Stomach smooth muscle (tissue), 2 donors: ENCODE results near the gene FOXJ3.

Experiments
- H3K27ac ChIP-seq: one replicate; pipeline ENCODE4 v1.7.0; 2013; ENCODE audit warnings: mild to moderate bottlenecking, low read length, inconsistent platforms
- H3K27me3 ChIP-seq, 2 donors: one replicate each; pipeline ENCODE4 v1.7.0; 2013; ENCODE audit warnings: low read length in 2 of 2; ENCODE audit not compliant: insufficient read depth in 2 of 2, control insufficient read depth in 1 of 2
- H3K36me3 ChIP-seq, 2 donors: one replicate each; pipeline ENCODE4 v1.7.0; 2013; ENCODE audit warnings: low read length in 2 of 2; ENCODE audit not compliant: control insufficient read depth in 2 of 2, insufficient read depth in 2 of 2
- H3K4me1 ChIP-seq: one replicate; pipeline ENCODE4 v1.7.0; 2013; ENCODE audit warnings: low read length; ENCODE audit not compliant: control insufficient read depth, insufficient read depth
- H3K4me3 ChIP-seq, 2 donors: one replicate each; pipeline ENCODE4 v1.7.0; 2013; ENCODE audit warnings: low read length in 2 of 2
- H3K9ac ChIP-seq, 2 donors: one replicate each; pipeline ENCODE4 v1.7.0; 2013; ENCODE audit warnings: low read length in 2 of 2, mild to moderate bottlenecking in 1 of 2
- H3K9me3 ChIP-seq, 2 donors: one replicate each; pipeline ENCODE4 v1.7.0; 2013; ENCODE audit warnings: low read length in 2 of 2; ENCODE audit not compliant: control insufficient read depth in 2 of 2
- donor health status: healthy.
- donor health status: Pancreatic carcinoma.

FOXJ3 gene

DNA sequence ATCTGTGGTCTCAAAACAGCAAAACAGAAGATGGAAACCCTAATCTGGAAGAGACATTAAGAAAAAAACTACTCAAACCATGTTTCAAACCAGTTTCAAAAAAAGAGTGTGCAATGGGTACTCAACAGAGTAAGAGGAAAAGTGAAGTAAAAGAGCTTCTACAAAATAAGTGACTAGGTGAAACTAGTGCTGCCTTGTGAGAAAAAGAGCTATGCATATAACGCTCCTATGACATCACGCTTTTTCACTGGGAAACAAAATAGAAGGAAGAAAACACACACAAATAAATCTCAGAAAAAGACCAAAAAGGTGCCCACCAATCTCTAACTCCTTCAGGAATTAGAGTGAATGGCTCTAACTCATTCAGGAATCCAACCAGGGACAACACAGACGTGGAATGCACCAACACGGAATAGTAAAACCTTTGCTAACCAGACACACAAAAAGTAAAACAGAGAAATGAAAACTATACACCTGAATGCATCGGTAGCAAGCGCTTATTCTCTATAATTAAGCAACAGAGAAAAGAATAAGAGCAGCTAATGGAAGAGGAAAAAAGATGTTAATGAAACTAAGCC lies 1.3 kb downstream of the FOXJ3 start:
- H3K4me1 ChIP-seq, result peaks cover 8% of the 10 kb centered on the region
- H3K4me3 ChIP-seq, result peak overlapping the region; percentile 89 to 90
- no peaks in the 10 kb centered on the region for H3K36me3 ChIP-seq
- H3K27me3 ChIP-seq, result no peaks in the 10 kb centered on the region
- peak overlapping the region; percentile 14 to 89 for H3K9ac ChIP-seq
- H3K9me3 ChIP-seq, result no peaks in the 10 kb centered on the region
- H3K27ac ChIP-seq, result no peak overlapping the region

DNA sequence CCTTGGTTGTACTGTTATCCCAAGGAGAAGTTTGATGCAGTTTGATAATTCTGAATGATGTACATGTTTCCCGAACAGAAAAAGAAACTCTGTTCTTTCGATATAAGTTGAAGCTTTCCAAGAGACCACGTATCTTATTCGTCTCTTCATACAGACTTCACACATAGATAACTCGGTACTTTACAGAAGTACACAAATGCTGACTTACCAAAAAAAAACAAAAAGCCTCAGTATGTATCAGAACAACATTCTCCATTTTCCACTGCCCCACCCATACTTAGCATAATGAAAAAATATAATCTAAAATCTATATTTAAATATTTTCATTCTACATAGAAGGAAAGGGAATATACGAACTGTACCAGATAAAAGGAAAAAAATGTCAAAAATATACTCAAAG lies 2.2 kb downstream of the FOXJ3 start:
- Histone ChIP-seq H3K36me3 (no peaks in the 10 kb centered on the region), H3K4me3 (no peak overlapping the region), H3K4me1 (peaks cover 8% of the 10 kb centered on the region), H3K9me3 (no peaks in the 10 kb centered on the region), H3K27me3 (no peaks in the 10 kb centered on the region), H3K27ac (no peak overlapping the region), H3K9ac (peak overlapping the region in 1 of 2 donors; percentile 40)

DNA sequence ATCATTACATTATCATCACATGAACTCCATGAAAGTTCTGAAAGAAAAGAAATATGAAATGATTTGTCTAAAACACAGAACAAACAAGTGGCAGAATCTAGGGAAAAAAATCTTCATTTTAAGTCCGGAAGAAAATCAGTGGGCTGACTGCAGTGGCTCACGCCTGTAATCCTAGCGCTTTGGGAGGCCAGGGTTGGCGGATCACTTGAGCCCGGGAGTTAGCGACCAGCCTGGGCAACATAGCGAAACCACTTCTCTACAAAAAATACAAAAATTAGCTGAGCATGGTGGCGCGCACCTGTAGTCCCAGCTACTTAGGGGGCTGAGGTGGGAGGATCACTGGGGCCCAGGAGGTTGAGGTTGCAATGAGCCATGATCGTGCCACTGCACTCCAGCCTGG lies 4.8 kb downstream of the FOXJ3 start:
- Histone ChIP-seq H3K9me3 (no peaks in the 10 kb centered on the region), H3K4me1 (peaks cover 8% of the 10 kb centered on the region), H3K27me3 (no peaks in the 10 kb centered on the region), H3K9ac (no peak overlapping the region), H3K36me3 (no peaks in the 10 kb centered on the region), H3K27ac (no peak overlapping the region), H3K4me3 (no peak overlapping the region)

DNA sequence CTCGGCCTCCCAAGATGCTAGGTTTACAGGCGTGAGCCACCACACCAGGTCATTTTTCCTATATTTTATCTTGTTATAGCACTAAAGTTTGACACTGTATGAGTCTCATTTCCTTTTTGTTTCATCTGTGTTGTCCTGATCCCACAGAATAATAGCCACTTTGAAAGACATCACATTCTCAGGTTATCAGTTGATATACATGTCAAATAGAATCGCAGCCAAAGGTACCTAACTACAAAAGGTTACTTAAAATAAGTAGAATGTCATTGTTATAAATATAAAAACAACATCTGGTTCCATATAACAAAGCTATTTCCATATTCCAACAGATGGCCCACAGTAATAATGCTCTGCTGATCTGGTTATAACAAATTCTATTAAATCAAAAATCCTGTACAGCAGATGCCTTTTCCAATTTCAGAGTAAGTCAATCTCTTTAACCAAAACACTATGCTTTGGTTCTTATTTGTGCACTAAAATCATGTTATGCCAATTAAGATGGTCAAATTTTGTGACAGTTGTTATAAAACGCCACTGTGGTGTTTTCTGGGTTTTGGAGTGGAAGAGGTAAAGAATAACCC lies 6.0 kb downstream of the FOXJ3 start:
- Histone ChIP-seq H3K36me3 (no peaks in the 10 kb centered on the region), H3K4me3 (no peak overlapping the region), H3K9me3 (no peaks in the 10 kb centered on the region), H3K9ac (no peak overlapping the region), H3K4me1 (peaks cover 8% of the 10 kb centered on the region), H3K27ac (no peak overlapping the region), H3K27me3 (no peaks in the 10 kb centered on the region)

DNA sequence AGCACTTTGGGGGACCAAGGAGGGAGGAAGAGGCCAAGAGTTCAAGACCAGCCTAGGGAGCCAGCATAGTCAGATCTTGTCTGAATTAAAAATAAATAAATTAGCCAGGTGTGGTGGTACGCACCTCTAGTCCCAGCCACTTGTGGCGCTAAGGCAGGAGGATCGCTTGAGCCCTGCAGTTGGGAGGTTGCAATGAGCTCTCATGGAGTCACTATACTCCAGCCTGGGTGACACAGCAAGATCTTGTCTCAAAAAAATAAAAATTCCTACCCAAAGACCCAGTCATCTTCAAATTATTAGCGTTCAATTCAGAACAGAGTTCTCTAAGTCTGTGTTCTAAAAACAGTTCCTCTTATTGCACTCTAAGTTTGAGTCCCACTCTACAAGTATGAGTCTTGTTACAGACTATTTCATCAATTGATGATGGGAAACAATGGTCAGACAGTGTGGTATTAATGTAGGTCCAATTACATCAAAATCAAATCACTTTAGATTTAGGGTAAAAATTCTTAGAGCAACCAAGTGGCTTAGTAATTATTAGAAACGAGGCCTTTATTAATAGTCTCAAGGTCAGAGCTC lies 6.9 kb downstream of the FOXJ3 start:
- Histone ChIP-seq H3K27ac (no peak overlapping the region), H3K9me3 (no peaks in the 10 kb centered on the region), H3K9ac (no peak overlapping the region), H3K27me3 (no peaks in the 10 kb centered on the region), H3K4me1 (no peaks in the 10 kb centered on the region), H3K36me3 (no peaks in the 10 kb centered on the region), H3K4me3 (no peak overlapping the region)

DNA sequence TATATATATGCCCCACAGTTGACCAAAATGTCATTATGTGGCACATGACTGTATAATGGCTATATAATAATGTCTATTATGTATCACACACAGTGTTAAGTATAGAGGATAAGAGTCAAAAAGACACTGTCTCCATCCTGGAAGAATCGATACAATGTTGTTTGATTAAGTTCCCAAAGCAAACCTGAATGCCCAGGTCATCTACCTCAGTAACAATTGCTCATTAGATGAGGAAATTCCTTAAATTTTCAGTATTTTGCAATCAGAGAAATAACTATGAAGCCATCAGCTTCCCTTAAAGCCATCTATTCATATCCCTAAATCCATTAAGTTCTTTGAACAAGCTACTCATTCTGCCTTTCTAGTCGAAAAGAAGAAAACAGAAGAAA lies 10.0 kb downstream of the FOXJ3 start:
- Histone ChIP-seq H3K4me1 (no peaks in the 10 kb centered on the region), H3K27ac (no peak overlapping the region)

DNA sequence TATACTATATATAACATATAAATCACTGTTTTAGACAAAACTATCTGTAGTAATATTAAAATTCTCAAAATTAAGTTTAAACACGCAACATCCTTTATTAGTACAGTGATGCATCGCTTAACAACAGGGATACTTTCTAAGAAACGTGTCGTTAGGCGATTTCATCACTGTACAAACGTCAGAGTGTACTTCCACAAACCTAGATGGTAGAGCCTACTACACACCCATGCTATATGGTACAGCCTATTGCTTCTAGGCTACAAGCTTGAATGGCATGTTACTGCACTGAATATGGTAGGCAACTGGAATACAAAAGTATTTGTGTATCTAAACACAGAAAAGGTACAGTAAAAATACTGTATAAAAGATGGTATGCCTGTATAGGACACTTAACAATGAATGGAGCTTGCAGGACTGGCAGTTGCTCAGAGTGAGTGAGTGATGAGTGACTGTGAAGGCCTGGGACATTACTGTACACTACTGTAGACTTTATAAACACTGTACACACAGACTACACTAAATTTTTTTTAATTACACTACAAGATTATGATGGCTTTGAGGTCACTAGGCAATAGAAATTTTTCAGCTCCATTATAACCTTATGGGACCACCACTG lies 10.5 kb downstream of the FOXJ3 start:
- H3K9me3 ChIP-seq, result no peaks in the 10 kb centered on the region
- no peak overlapping the region for H3K27ac ChIP-seq
- no peaks in the 10 kb centered on the region for H3K4me1 ChIP-seq
- no peak overlapping the region for H3K4me3 ChIP-seq
- H3K9ac ChIP-seq, result no peak overlapping the region
- no peaks in the 10 kb centered on the region for H3K27me3 ChIP-seq
- H3K36me3 ChIP-seq, result no peaks in the 10 kb centered on the region

More for the DNA sequence above, 10.0 kb downstream of the FOXJ3 start:
- no peaks in the 10 kb centered on the region for H3K27me3 ChIP-seq
- no peak overlapping the region for H3K9ac ChIP-seq
- no peak overlapping the region for H3K4me3 ChIP-seq
- no peaks in the 10 kb centered on the region for H3K36me3 ChIP-seq
- no peaks in the 10 kb centered on the region for H3K9me3 ChIP-seq

DNA sequence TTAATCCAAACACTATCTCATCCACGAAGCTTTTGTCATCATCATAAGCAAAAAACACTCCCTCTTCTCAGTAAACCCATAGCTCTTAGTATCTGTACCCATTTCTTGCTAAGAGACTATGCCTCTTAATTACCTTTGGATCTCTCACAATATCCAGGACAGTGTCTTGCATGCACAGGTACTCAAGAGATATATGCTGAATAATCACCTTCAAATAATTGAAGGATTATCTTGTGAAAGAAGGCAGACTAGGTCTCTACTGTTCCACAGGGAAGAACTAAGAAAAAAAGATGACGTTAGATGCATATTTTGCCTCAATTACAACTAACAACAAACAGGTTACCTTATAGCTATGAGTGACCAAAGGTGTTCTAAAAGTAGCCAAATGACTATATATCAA lies 11.5 kb downstream of the FOXJ3 start:
- Histone ChIP-seq H3K27ac (no peak overlapping the region), H3K4me1 (no peaks in the 10 kb centered on the region)

DNA sequence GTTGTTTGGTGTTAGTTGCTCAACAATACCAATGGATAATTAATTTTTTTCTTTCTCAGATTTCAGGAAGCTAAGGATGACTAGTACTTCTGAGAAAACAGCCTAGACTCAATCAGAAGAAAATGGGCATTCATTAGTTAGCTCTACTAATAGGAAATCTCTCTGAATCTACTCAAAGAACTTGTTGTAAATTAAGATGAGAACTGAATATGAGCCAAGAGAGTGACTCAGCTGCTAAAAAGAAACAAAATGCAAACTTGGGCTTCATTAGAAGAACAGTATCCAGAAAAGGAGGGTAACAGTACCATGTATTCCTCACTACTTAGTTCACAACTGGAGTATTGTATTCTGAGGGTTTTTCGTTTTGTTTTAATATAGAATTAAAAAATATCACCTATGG lies 12.5 kb downstream of the FOXJ3 start:
- Histone ChIP-seq H3K9ac (no peak overlapping the region), H3K4me1 (no peaks in the 10 kb centered on the region), H3K27ac (no peak overlapping the region), H3K36me3 (no peaks in the 10 kb centered on the region), H3K4me3 (no peak overlapping the region), H3K27me3 (no peaks in the 10 kb centered on the region), H3K9me3 (no peaks in the 10 kb centered on the region)

More for the DNA sequence above, 11.5 kb downstream of the FOXJ3 start:
- Histone ChIP-seq H3K4me3 (no peak overlapping the region), H3K9me3 (no peaks in the 10 kb centered on the region), H3K36me3 (no peaks in the 10 kb centered on the region), H3K27me3 (no peaks in the 10 kb centered on the region), H3K9ac (no peak overlapping the region)

DNA sequence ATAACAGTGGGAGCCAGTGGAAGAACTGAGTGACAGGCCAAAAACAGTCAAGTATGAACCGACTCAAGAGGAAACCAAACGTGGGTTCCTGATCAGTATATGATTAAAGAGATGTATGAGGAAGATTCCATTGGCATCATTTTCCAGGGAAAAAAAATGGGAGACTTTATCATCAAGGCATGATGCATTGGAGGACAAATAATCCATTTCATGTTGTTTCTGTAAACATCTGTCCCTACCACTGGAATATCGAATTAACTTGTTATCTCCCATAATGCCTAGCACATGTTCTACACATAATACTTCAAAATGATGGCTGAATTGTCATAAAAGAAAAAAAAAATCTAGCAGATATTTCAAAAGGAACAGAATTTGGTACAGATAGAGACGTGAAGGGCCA lies 13.3 kb downstream of the FOXJ3 start:
- Histone ChIP-seq H3K4me1 (no peaks in the 10 kb centered on the region), H3K9ac (no peak overlapping the region), H3K36me3 (no peaks in the 10 kb centered on the region), H3K4me3 (no peak overlapping the region), H3K27ac (no peak overlapping the region), H3K27me3 (no peaks in the 10 kb centered on the region), H3K9me3 (no peaks in the 10 kb centered on the region)

DNA sequence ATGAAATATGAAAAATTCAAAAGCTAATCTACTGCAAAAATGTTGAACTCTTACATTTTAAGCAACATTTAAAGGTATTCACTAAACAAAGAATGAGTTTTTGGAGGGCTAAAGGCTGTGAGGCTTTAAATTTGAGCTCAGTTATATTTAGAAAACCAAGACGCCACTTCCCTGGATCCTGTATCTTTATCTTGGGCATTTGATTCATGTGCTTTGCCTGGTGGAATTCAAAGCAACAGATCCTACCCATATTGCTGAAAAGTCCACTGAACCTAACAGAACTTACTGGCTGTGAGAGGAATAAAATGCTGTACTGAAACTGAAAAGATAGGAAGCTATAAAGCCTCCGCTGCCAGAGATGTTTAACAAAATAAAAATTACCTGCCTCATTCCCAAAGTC lies 14.3 kb downstream of the FOXJ3 start:
- H3K9ac ChIP-seq, result no peak overlapping the region
- no peaks in the 10 kb centered on the region for H3K4me1 ChIP-seq
- no peaks in the 10 kb centered on the region for H3K27me3 ChIP-seq
- H3K27ac ChIP-seq, result no peak overlapping the region
- no peak overlapping the region for H3K4me3 ChIP-seq
- H3K9me3 ChIP-seq, result no peaks in the 10 kb centered on the region
- H3K36me3 ChIP-seq, result no peaks in the 10 kb centered on the region
